Retina (tissue), 1 donor: ENCODE data around the gene ZNF93.
"Not testable (repeated sequence)": the region's sequence is repeated elsewhere in the genome, so short reads cannot be mapped to it uniquely, and the experiment has no call there.

ENCODE experiments used
- DNase-seq: peaks from one replicate; pipeline ENCODE4 v3.0.0-alpha.2; 2016

The ZNF93 gene

GRCh38 chr19:19938449-19938848 lies 37.7 kb downstream of the ZNF93 start:
- no peak for DNase-seq

- no peak for DNase-seq
These were observed 43.3 kb downstream of the ZNF93 start for GRCh38 chr19:19943848-19944582.

- DNase-seq = no peak
These were observed 43.8 kb downstream of the ZNF93 start for GRCh38 chr19:19944583-19944880.

- DNase-seq = no peak
These were observed 45.5 kb downstream of the ZNF93 start for GRCh38 chr19:19946226-19946625.

- DNase-seq = no peak
These were observed 48.1 kb downstream of the ZNF93 start for GRCh38 chr19:19948800-19949199.

- no peak for DNase-seq
These were observed 54.5 kb downstream of the ZNF93 start for GRCh38 chr19:19955208-19955607.

GRCh38 chr19:19956434-19957075 lies 55.8 kb downstream of the ZNF93 start:
- DNase-seq = peak; percentile 88

GRCh38 chr19:19957766-19958165 lies 57.0 kb downstream of the ZNF93 start:
- DNase-seq = not testable (repeated sequence)

GRCh38 chr19:19959151-19959799 lies 58.5 kb downstream of the ZNF93 start:
- peak; percentile 79 for DNase-seq

- no peak for DNase-seq
These were observed 63.7 kb downstream of the ZNF93 start for GRCh38 chr19:19964416-19964815.

- not testable (repeated sequence) for DNase-seq
These were observed 65.4 kb downstream of the ZNF93 start for GRCh38 chr19:19966126-19966525.

GRCh38 chr19:19966862-19967261 lies 66.1 kb downstream of the ZNF93 start:
- DNase-seq = no peak
